Measurements from ENCODE around the gene WDR55.

DNA sequence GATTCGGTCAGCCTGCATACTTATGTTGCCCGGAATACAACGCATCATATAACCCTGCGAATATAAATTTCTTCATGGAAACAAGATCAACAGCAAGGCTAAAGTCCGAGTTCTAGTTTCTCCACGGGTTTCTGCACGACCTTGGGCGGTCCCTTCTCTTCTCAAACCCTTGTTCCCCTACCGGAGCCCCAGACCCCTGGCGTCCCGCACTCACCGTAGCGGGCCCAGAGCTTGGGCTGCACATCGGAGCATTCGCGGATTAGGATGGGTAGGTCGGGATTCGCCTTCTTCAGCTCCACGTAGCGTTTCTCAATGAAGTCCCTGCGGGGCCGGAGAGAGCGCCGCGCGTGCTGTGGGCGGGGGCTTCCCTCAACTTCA lies 17.7 kb upstream of the WDR55 start:
- TF ChIP-seq, protein P1, sequence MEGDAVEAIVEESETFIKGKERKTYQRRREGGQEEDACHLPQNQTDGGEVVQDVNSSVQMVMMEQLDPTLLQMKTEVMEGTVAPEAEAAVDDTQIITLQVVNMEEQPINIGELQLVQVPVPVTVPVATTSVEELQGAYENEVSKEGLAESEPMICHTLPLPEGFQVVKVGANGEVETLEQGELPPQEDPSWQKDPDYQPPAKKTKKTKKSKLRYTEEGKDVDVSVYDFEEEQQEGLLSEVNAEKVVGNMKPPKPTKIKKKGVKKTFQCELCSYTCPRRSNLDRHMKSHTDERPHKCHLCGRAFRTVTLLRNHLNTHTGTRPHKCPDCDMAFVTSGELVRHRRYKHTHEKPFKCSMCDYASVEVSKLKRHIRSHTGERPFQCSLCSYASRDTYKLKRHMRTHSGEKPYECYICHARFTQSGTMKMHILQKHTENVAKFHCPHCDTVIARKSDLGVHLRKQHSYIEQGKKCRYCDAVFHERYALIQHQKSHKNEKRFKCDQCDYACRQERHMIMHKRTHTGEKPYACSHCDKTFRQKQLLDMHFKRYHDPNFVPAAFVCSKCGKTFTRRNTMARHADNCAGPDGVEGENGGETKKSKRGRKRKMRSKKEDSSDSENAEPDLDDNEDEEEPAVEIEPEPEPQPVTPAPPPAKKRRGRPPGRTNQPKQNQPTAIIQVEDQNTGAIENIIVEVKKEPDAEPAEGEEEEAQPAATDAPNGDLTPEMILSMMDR (optimal IDR thresholded peaks at IDR 0.05 in 1 of 3, IDR thresholded peaks at IDR 0.05 in 1 of 3, conservative IDR thresholded peaks at IDR 0.05 in 1 of 3; ENCODE audit: extremely low read depth in 1 of 3, insufficient read depth in 2 of 3, low read length in 3 of 3) = no peak
- no peak for TF ChIP-seq EZH2 (IDR thresholded peaks at IDR 0.05; ENCODE audit: low read length)
